ENCODE measurements around the gene PPP5C.

Gene PPP5C, protein sequence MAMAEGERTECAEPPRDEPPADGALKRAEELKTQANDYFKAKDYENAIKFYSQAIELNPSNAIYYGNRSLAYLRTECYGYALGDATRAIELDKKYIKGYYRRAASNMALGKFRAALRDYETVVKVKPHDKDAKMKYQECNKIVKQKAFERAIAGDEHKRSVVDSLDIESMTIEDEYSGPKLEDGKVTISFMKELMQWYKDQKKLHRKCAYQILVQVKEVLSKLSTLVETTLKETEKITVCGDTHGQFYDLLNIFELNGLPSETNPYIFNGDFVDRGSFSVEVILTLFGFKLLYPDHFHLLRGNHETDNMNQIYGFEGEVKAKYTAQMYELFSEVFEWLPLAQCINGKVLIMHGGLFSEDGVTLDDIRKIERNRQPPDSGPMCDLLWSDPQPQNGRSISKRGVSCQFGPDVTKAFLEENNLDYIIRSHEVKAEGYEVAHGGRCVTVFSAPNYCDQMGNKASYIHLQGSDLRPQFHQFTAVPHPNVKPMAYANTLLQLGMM

DNA sequence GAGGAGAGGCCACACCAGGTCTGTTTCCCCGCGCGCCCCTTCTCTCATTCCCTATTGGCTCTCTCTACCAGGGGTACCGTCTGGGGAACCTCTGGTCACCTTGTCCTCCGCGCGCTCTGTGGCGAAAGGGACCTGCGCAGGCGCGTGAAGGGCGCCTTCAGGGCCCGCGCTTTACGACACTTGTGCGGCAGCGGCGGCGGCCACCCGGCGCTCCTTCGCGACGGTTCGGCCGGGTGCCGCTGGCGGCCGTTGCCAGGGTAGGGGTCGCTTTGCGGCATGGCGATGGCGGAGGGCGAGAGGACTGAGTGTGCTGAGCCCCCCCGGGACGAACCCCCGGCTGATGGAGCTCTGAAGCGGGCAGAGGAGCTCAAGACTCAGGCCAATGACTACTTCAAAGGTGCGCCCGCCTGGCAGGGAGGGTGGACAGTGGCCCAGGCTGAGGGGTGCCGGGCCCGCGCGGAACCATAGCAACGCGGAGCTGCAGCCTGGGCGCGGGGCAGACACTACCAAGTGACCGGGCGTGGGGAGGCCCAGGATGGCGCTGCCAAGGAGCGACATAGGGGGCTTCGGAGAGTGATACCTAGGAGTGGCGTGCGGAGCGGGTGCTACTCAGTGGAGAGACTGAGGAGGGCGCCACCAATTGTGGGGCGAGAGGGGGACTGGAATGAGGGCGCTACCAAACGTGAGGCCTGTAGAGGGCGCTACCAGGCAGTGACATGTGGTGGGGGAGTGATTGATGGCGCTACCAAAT lies at the start of gene PPP5C:
TSS of gene PPP5C (plus strand) at position 267 of the 751 bp plus-strand sequence. CDS start at position 277, 10 bp downstream.
- Histone ChIP-seq H3K36me3 (ENCODE audit: low read length) (no peaks in the 10 kb centered on the region), H3K79me2 (ENCODE audit: insufficient read depth, low read length) (peaks cover 50% of the 10 kb centered on the region)

DNA sequence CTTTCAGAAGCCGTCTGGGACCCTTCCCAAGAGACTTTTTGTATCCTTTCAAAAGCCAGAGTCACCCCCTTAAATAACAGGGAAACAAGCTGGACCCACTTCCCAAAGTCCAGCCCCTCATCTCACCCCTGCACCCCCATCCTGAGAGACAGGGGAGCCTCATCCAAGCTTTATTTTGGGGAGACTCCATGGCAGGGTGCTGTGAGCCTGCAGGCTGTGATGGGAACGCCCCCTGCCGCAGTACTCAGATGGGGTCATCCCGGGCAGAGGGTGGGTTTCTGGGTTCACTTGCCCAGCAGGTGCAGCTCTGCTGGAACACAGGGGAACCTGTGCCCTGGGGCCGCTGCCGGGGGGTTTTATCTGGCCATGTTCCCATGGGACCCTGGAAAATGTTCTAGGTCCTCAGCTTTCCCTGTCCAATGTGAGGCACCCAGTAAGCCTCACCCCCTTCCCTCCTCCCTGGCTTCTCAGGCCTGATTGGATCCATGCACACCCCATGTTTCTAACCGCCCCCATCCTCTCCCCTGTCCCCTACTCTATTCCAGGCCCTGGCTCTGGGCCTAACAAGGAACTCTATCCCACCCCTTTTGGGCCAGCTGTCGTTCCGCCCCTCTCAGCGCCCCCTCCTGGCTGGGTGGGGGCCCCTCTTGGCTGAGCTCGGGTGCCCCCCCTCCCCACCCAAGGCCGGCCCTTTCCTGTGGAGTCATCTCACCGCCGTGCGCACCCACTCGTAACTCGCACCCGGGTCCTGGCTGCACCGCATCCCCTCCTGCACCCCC lies 49.0 kb upstream of the PPP5C start:
- no peak overlapping the region for H3K27ac ChIP-seq (ENCODE audit: low read depth, low read length)
- H3F3A ChIP-seq (ENCODE audit: insufficient read depth) = no peaks in the 10 kb centered on the region
- H2AFZ ChIP-seq (ENCODE audit: low read depth, low read length, severe bottlenecking) = no peak overlapping the region
- H4K20me1 ChIP-seq (ENCODE audit: low read depth, low read length) = no peaks in the 10 kb centered on the region
- H3K4me3 ChIP-seq (ENCODE audit: insufficient read depth, low read length, poor library complexity, severe bottlenecking) = no peak overlapping the region
- no peaks in the 10 kb centered on the region for H3K36me3 ChIP-seq (ENCODE audit: low read length)
- H3K79me2 ChIP-seq (ENCODE audit: insufficient read depth, low read length) = no peaks in the 10 kb centered on the region
- TF ChIP-seq EZH2phosphoT487 (conservative IDR thresholded peaks at IDR 0.05; ENCODE audit: low read length) = no peak
- TF ChIP-seq, protein P1, sequence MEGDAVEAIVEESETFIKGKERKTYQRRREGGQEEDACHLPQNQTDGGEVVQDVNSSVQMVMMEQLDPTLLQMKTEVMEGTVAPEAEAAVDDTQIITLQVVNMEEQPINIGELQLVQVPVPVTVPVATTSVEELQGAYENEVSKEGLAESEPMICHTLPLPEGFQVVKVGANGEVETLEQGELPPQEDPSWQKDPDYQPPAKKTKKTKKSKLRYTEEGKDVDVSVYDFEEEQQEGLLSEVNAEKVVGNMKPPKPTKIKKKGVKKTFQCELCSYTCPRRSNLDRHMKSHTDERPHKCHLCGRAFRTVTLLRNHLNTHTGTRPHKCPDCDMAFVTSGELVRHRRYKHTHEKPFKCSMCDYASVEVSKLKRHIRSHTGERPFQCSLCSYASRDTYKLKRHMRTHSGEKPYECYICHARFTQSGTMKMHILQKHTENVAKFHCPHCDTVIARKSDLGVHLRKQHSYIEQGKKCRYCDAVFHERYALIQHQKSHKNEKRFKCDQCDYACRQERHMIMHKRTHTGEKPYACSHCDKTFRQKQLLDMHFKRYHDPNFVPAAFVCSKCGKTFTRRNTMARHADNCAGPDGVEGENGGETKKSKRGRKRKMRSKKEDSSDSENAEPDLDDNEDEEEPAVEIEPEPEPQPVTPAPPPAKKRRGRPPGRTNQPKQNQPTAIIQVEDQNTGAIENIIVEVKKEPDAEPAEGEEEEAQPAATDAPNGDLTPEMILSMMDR (IDR thresholded peaks at IDR 0.05; ENCODE audit: insufficient read depth, low read length, poor library complexity, severe bottlenecking) = no peak
- H3K27me3 ChIP-seq (ENCODE audit: low read length) = no peaks in the 10 kb centered on the region
- H3K9ac ChIP-seq (ENCODE audit: low read length) = no peak overlapping the region
- H3K9me2 ChIP-seq (replicated peaks; ENCODE audit: insufficient read depth, low read length) = no peaks in the 10 kb centered on the region
- H3K9me3 ChIP-seq (ENCODE audit: insufficient read depth, low read length) = no peaks in the 10 kb centered on the region
- no peak overlapping the region for H3K4me2 ChIP-seq (ENCODE audit: low read depth, low read length, poor library complexity, severe bottlenecking)

More for the DNA sequence above, at the start of gene PPP5C:
- peak within 1 kb of the TSS; percentile 96 for H3K9ac ChIP-seq (ENCODE audit: low read length)
- no peaks in the 10 kb centered on the region for H3K27me3 ChIP-seq (ENCODE audit: low read length)
- H3K27ac ChIP-seq (ENCODE audit: low read depth, low read length) = peak within 1 kb of the TSS; percentile 67
- no peaks in the 10 kb centered on the region for H3K9me2 ChIP-seq (replicated peaks; ENCODE audit: insufficient read depth, low read length)
- peak within 1 kb of the TSS; percentile 91 for H2AFZ ChIP-seq (ENCODE audit: low read depth, low read length, severe bottlenecking)
- H3K9me3 ChIP-seq (ENCODE audit: insufficient read depth, low read length) = no peaks in the 10 kb centered on the region
- peak within 1 kb of the TSS; percentile 85 for H3K4me2 ChIP-seq (ENCODE audit: low read depth, low read length, poor library complexity, severe bottlenecking)
- peak within 1 kb of the TSS; percentile 83 for H3K4me3 ChIP-seq (ENCODE audit: insufficient read depth, low read length, poor library complexity, severe bottlenecking)
- no peak for TF ChIP-seq EZH2phosphoT487 (conservative IDR thresholded peaks at IDR 0.05; ENCODE audit: low read length)
- TF ChIP-seq, protein P1 (IDR thresholded peaks at IDR 0.05; ENCODE audit: insufficient read depth, low read length, poor library complexity, severe bottlenecking) = peak; percentile 98
- peaks cover 3% of the 10 kb centered on the region; the same call in 1 of the 2 replicates for H3F3A ChIP-seq (ENCODE audit: insufficient read depth)
- H4K20me1 ChIP-seq (ENCODE audit: low read depth, low read length) = no peaks in the 10 kb centered on the region

DNA sequence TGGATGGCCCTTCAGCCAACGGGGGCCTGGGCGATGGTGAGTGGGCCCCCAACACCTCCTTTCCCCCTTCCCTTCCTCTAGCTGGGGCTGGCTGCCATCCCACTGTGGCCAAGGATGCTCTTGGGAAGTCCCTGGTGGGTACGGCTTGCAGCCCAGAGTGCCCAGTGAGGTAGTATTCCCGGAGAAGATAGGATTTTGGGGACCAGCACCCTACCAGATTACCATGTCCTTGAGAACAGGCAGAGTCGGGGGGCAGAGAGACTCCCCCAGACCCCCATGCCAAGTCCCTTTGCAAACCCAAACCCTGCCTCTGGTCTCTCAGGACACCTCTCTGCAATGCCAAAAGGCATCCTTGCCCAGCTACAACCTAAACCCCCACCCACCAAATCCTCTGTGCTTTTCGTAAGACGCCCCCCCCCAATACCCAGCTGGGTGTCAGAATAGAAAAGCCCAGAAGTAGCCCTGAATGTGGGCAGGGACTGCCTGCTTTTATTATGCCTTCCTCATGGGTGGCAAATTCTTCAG lies 48.3 kb upstream of the PPP5C start:
- Histone ChIP-seq H3K36me3 (ENCODE audit: low read length) (no peaks in the 10 kb centered on the region), H4K20me1 (ENCODE audit: low read depth, low read length) (no peaks in the 10 kb centered on the region), H3K9me2 (replicated peaks; ENCODE audit: insufficient read depth, low read length) (no peaks in the 10 kb centered on the region), H3K4me3 (ENCODE audit: insufficient read depth, low read length, poor library complexity, severe bottlenecking) (no peak overlapping the region), H2AFZ (ENCODE audit: low read depth, low read length, severe bottlenecking) (no peak overlapping the region), H3F3A (ENCODE audit: insufficient read depth) (no peaks in the 10 kb centered on the region), H3K4me2 (ENCODE audit: low read depth, low read length, poor library complexity, severe bottlenecking) (no peak overlapping the region), H3K27ac (ENCODE audit: low read depth, low read length) (no peak overlapping the region), H3K9ac (ENCODE audit: low read length) (no peak overlapping the region), H3K79me2 (ENCODE audit: insufficient read depth, low read length) (no peaks in the 10 kb centered on the region), H3K9me3 (ENCODE audit: insufficient read depth, low read length) (no peaks in the 10 kb centered on the region), H3K27me3 (ENCODE audit: low read length) (no peaks in the 10 kb centered on the region)
- TF ChIP-seq EZH2phosphoT487 (conservative IDR thresholded peaks at IDR 0.05; ENCODE audit: low read length) = no peak
- TF ChIP-seq, protein P1 (IDR thresholded peaks at IDR 0.05; ENCODE audit: insufficient read depth, low read length, poor library complexity, severe bottlenecking) = no peak

Data from SU-DHL-6 (cell line).